GM12878 (cell line): ENCODE data around the gene ATG9A.

Experiments
- BHLHE40 ChIP-seq, 2 experiments: fragments of 450-650 bp in 1 of 2; IDR thresholded peaks; 2 replicates each; pipeline ENCODE4 v1.6.1; 2011 to 2017; ENCODE audit warnings: low read depth in 2 of 2, borderline replicate concordance in 1 of 2, improper control_type of control experiment in 1 of 2, low read length in 1 of 2, mild to moderate bottlenecking in 1 of 2
- EZH2 ChIP-seq: IDR thresholded peaks from 2 replicates; pipeline ENCODE4 v1.6.1; 2012; ENCODE audit warnings: low read depth, mild to moderate bottlenecking, control low read depth, inconsistent platforms, low read length, borderline replicate concordance; ENCODE audit not compliant: control insufficient read depth
- MAX ChIP-seq: IDR thresholded peaks from 2 replicates; pipeline ENCODE4 v1.6.1; 2012; ENCODE audit warnings: low read depth, low read length, improper control_type of control experiment
- MXI1 ChIP-seq: fragments of 150-350 bp; IDR thresholded peaks from 2 replicates; pipeline ENCODE4 v1.6.1; 2011; ENCODE audit warnings: low read depth, mild to moderate bottlenecking, inconsistent platforms, low read length, improper control_type of control experiment
- NR2C2 ChIP-seq: IDR thresholded peaks from 2 replicates; pipeline ENCODE4 v1.6.1; 2011; ENCODE audit warnings: borderline replicate concordance, low read depth; ENCODE audit not compliant: control insufficient read depth, insufficient read length
- POLR2A ChIP-seq: IDR thresholded peaks from 2 replicates; pipeline ENCODE4 v1.6.1; 2011; ENCODE audit warnings: low read depth, mild to moderate bottlenecking, low read length
- POLR2AphosphoS5 ChIP-seq: IDR thresholded peaks from 2 replicates; pipeline ENCODE4 v1.6.1; 2011; ENCODE audit warnings: mild to moderate bottlenecking, low read length, inconsistent platforms
- RAD21 ChIP-seq: IDR thresholded peaks from 2 replicates; pipeline ENCODE4 v1.6.1; 2011; ENCODE audit warnings: mild to moderate bottlenecking, low read depth, low read length, moderate library complexity; ENCODE audit not compliant: insufficient read depth
- RFX5 ChIP-seq: IDR thresholded peaks from 2 replicates; pipeline ENCODE4 v1.6.1; 2011; ENCODE audit warnings: low read depth, low read length, improper control_type of control experiment
- SIN3A ChIP-seq: IDR thresholded peaks from 2 replicates; pipeline ENCODE4 v1.6.1; 2012; ENCODE audit warnings: low read depth, low read length, improper control_type of control experiment
- SRF ChIP-seq, 2 experiments: IDR thresholded peaks; 2 replicates each; pipeline ENCODE4 v1.6.1; 2011; ENCODE audit warnings: low read depth in 2 of 2, low read length in 2 of 2, mild to moderate bottlenecking in 1 of 2, moderate library complexity in 1 of 2

- TF ChIP-seq SIN3A = no peak
- no peak for TF ChIP-seq MAX
- TF ChIP-seq EZH2 = no peak
- no peak for TF ChIP-seq MXI1
- TF ChIP-seq POLR2AphosphoS5 = no peak
- TF ChIP-seq RAD21 = no peak
- no peak for TF ChIP-seq SRF (IDR thresholded peaks at IDR 0.05; ENCODE audit: low read depth in 2 of 2, low read length in 2 of 2)
- no peak for TF ChIP-seq POLR2A
- no peak for TF ChIP-seq RFX5
- TF ChIP-seq BHLHE40 (IDR thresholded peaks at IDR 0.05; ENCODE audit: borderline replicate concordance in 1 of 2, low read depth in 2 of 2, low read length in 1 of 2) = no peak
- TF ChIP-seq NR2C2 = no peak
Observed at GRCh38 chr2:219205981-219206327, 23.5 kb downstream of the ATG9A start.
